GM18519 (cell line): ENCODE results near the gene MX1.

Source experiments
- ATAC-seq: cut with Tn5 transposase; IDR thresholded peaks from one replicate; pipeline ENCODE4 v1.9.1; 2021; ENCODE audit warnings: mild to moderate bottlenecking, moderate library complexity; ENCODE audit not compliant: unreplicated experiment, low FRiP score

Gene MX1

GRCh38 chr21:41483415-41483814, 57.4 kb downstream of the MX1 start:
- ATAC-seq, result no peak

- ATAC-seq, result no peak
Observed at GRCh38 chr21:41483973-41484372, 57.9 kb downstream of the MX1 start.

GRCh38 chr21:41487082-41487481, 61.0 kb downstream of the MX1 start:
- ATAC-seq, result no peak

- ATAC-seq, result no peak
Observed at GRCh38 chr21:41488080-41488479, 62.0 kb downstream of the MX1 start.

- no peak for ATAC-seq
Observed at GRCh38 chr21:41489329-41489728, 63.3 kb downstream of the MX1 start.

GRCh38 chr21:41490330-41490729, 64.3 kb downstream of the MX1 start:
- no peak for ATAC-seq

- no peak for ATAC-seq
Observed at GRCh38 chr21:41491412-41491811, 65.4 kb downstream of the MX1 start.

- no peak for ATAC-seq
Observed at GRCh38 chr21:41494242-41494641, 68.2 kb downstream of the MX1 start.

GRCh38 chr21:41497008-41497407, 71.0 kb downstream of the MX1 start:
- ATAC-seq, result no peak

- no peak for ATAC-seq
Observed at GRCh38 chr21:41497788-41498187, 71.7 kb downstream of the MX1 start.

GRCh38 chr21:41499920-41500319, 73.9 kb downstream of the MX1 start:
- no peak for ATAC-seq

GRCh38 chr21:41500363-41500762, 74.3 kb downstream of the MX1 start:
- no peak for ATAC-seq

GRCh38 chr21:41500931-41501381, 74.9 kb downstream of the MX1 start:
- ATAC-seq, result no peak

GRCh38 chr21:41501919-41502318, 75.9 kb downstream of the MX1 start:
- ATAC-seq, result no peak

- no peak for ATAC-seq
Observed at GRCh38 chr21:41503331-41503730, 77.3 kb downstream of the MX1 start.

- no peak for ATAC-seq
Observed at GRCh38 chr21:41504030-41504429, 78.0 kb downstream of the MX1 start.

- no peak for ATAC-seq
Observed at GRCh38 chr21:41506005-41506594, 80.1 kb downstream of the MX1 start.

GRCh38 chr21:41506611-41507520, 80.8 kb downstream of the MX1 start:
- ATAC-seq, result no peak

- no peak for ATAC-seq
Observed at GRCh38 chr21:41507521-41508414, 81.7 kb downstream of the MX1 start, which contains the start of gene TMPRSS2. Gene TMPRSS2 (minus strand): TSS chr21:41508158. CDS start chr21:41498133, 10,025 bp downstream.

- ATAC-seq, result no peak
Observed at GRCh38 chr21:41508415-41509144, 82.5 kb downstream of the MX1 start.
